Adrenal gland (tissue), 12 donors: ENCODE results near the gene AFAP1. TPM values are rescaled to one million over a fixed set of nuclear protein-coding genes. Genes with fewer than 3 reads are reported as not detected.

Experiments used
- DNase-seq, 7 donors: peaks; one replicate each; pipeline ENCODE4 v3.0.0-alpha.2; 2019 to 2020
- H3K27ac ChIP-seq, 5 donors: fragments of 200-600 bp; sonication (generic) in 4 of 5; 1 replicate in 3 of 5; 2 replicates in 2 of 5; pipeline versions ENCODE4 v1.5.1 to v1.8.0; 2016 to 2020; ENCODE audit warnings: mild to moderate bottlenecking in 1 of 5
- H3K27me3 ChIP-seq: fragments of 200-600 bp; 2 replicates; pipeline ENCODE4 v1.8.0; 2021
- H3K36me3 ChIP-seq, 2 donors: fragments of 200-600 bp; replicated peaks in 1 of 2; 1 replicate in 1 of 2; 2 replicates in 1 of 2; pipeline versions ENCODE4 v1.5.1 to v1.8.0; 2018 to 2022
- H3K4me1 ChIP-seq, 2 donors: fragments of 200-600 bp; replicated peaks in 1 of 2; 1 replicate in 1 of 2; 2 replicates in 1 of 2; pipeline versions ENCODE4 v1.5.1 to v1.8.0; 2018 to 2021
- H3K4me3 ChIP-seq, 4 donors: fragments of 200-600 bp; sonication (generic) in 3 of 4; one replicate each; pipeline ENCODE4 v1.5.1; 2016 to 2018
- H3K9me3 ChIP-seq, 3 donors: fragments of 200-600 bp; sonication (generic) in 1 of 3; replicated peaks in 1 of 3; 1 replicate in 2 of 3; 2 replicates in 1 of 3; pipeline versions ENCODE4 v1.5.1 to v1.8.0; 2016 to 2021
- CTCF ChIP-seq, 6 experiments: fragments of 450-650 bp in 4 of 6; fragments of 200-600 bp in 2 of 6; sonication (generic) in 1 of 6; IDR thresholded peaks; 1 replicate in 5 of 6; 2 replicates in 1 of 6; pipeline versions ENCODE4 v1.5.1 to v1.8.0; 2016 to 2021; ENCODE audit warnings: antibody characterized with exemption in 6 of 6, mild to moderate bottlenecking in 2 of 6, moderate library complexity in 1 of 6
- POLR2A ChIP-seq, 2 donors: fragments of 450-650 bp; IDR thresholded peaks; one replicate each; pipeline ENCODE4 v1.6.1; 2017; ENCODE audit warnings: antibody characterized with exemption in 2 of 2, mild to moderate bottlenecking in 2 of 2, moderate library complexity in 1 of 2
- WGBS, 4 donors: extraction: QIAGEN DNeasy Blood & Tissue Kit in 2 of 4; methylation state at CpG; one replicate each; pipeline versions ENCODE4 v1.1.5 to v1.1.7; 2013 to 2017; 5-methylcytosine and 5-hydroxymethylcytosine counted together
- intact Hi-C, 2 donors: fragments of 100-400 bp; cut with DNase I; formaldehyde crosslinking; loops; one replicate each; pipeline versions ENCODE4 v1.14.1 to v1.15.0; 2022 to 2023
- polyA plus RNA-seq, 3 donors: library from polyadenylated mRNA; stranded (reverse); fragments of 200-250 nt in 2 of 3; fragments of 350-450 nt in 1 of 3; fragmentation: Illumina TruSeq in 1 of 3; extraction: RNeasy Lipid Tissue Mini Kit (QIAGEN cat#74804) in 1 of 3; gene quantifications; one replicate each; pipeline ENCODE4 v1.2.3, GENCODE V29; 2013 to 2014
- total RNA-seq, 9 donors: library from RNA; depleted of rRNA in 4 of 9; stranded (reverse); fragments of >200 nt in 4 of 9; fragments of 120-200 nt in 1 of 9; fragmentation: NEBNext Ultra II Directional in 1 of 9; extraction: Animal tissue kit (Norgen Biotek cat#: 25700) in 1 of 9; gene quantifications; one replicate each; pipeline versions ENCODE4 v1.1.0 to v1.2.4, GENCODE V29; 2013 to 2023
- donor health status: healthy with polysubstance abuse.
- donor health status: Bipolar disorder and iron deficiency.
- donor health status: DM: yes; HTN: yes; CAD: no.
- donor health status: DM: no; HTN: no; CAD: no.
- donor health status: DM: no; HTN: no; CAD: no.
- donor health status: DM: yes; HTN: yes; CAD: no.

AFAP1 gene
- total and polyA plus RNA-seq, 12 donors, result 3.3 to 16.1 (median 9.8) TPM

- Histone ChIP-seq H3K4me1 (no peaks in the 10 kb centered on the region), H3K4me3 (no peak overlapping the region), H3K36me3 (no peaks in the 10 kb centered on the region)
Measured at GRCh38 chr4:7861440-7861881, 78.2 kb downstream of the AFAP1 start.

GRCh38 chr4:7860600-7861163, 79.0 kb downstream of the AFAP1 start:
- intact Hi-C loops, result no loop called here
- no peaks in the 10 kb centered on the region for H3K27me3 ChIP-seq
- no peak for DNase-seq
- no peak for TF ChIP-seq POLR2A (IDR thresholded peaks at IDR 0.05)
- no peak for TF ChIP-seq CTCF (IDR thresholded peaks at IDR 0.05)
- no peaks in the 10 kb centered on the region for H3K36me3 ChIP-seq
- peak overlapping the region in 1 of 5 donors; percentile 25 for H3K27ac ChIP-seq
- WGBS, 4 donors, result 89 to 93% (median 93%) methylated on average over 18 to 19 of the region's 19 CpGs
- H3K4me3 ChIP-seq, result no peak overlapping the region
- no peaks in the 10 kb centered on the region for H3K4me1 ChIP-seq
- H3K9me3 ChIP-seq, result no peaks in the 10 kb centered on the region

More at GRCh38 chr4:7861440-7861881, 78.2 kb downstream of the AFAP1 start:
- Histone ChIP-seq H3K9me3 (no peaks in the 10 kb centered on the region), H3K27ac (peak overlapping the region in 1 of 5 donors; percentile 44), H3K27me3 (no peaks in the 10 kb centered on the region)
- DNase-seq, result no peak
- intact Hi-C loops, result no loop called here
- 67 to 77% (median 72%) methylated on average over 6 of the region's 6 CpGs for WGBS, 4 donors
- TF ChIP-seq POLR2A (IDR thresholded peaks at IDR 0.05), result no peak
- TF ChIP-seq CTCF (IDR thresholded peaks at IDR 0.05), result no peak

- Histone ChIP-seq H3K27me3 (no peaks in the 10 kb centered on the region), H3K4me3 (no peak overlapping the region), H3K27ac (no peak overlapping the region), H3K9me3 (no peaks in the 10 kb centered on the region), H3K4me1 (no peaks in the 10 kb centered on the region), H3K36me3 (no peaks in the 10 kb centered on the region)
- TF ChIP-seq POLR2A (IDR thresholded peaks at IDR 0.05), result no peak
- 66 to 92% (median 86%) methylated on average over 4 of the region's 4 CpGs for WGBS, 4 donors
- intact Hi-C loops, result no loop called here
- no peak for DNase-seq
Measured at GRCh38 chr4:7859326-7859725, 80.3 kb downstream of the AFAP1 start.

- Histone ChIP-seq H3K36me3 (no peaks in the 10 kb centered on the region), H3K9me3 (no peaks in the 10 kb centered on the region), H3K4me1 (no peaks in the 10 kb centered on the region), H3K27ac (no peak overlapping the region), H3K27me3 (no peaks in the 10 kb centered on the region), H3K4me3 (no peak overlapping the region)
- DNase-seq, result no peak
- TF ChIP-seq POLR2A (IDR thresholded peaks at IDR 0.05), result no peak
- intact Hi-C loops, result no loop called here
- 81 to 85% (median 84%) methylated on average over 4 to 5 of the region's 5 CpGs for WGBS, 4 donors
Measured at GRCh38 chr4:7858498-7858897, 81.2 kb downstream of the AFAP1 start.

- WGBS, 4 donors, result 50 to 94% (median 64%) methylated on average over 2 of the region's 2 CpGs
- Histone ChIP-seq H3K27ac (peak overlapping the region in 1 of 5 donors; percentile 2), H3K9me3 (no peaks in the 10 kb centered on the region), H3K36me3 (no peaks in the 10 kb centered on the region), H3K4me3 (no peak overlapping the region), H3K27me3 (no peaks in the 10 kb centered on the region), H3K4me1 (no peaks in the 10 kb centered on the region)
- TF ChIP-seq POLR2A (IDR thresholded peaks at IDR 0.05) (no peak), CTCF (IDR thresholded peaks at IDR 0.05) (no peak)
- intact Hi-C loops, result no loop called here
- no peak for DNase-seq
Measured at GRCh38 chr4:7857993-7858392, 81.7 kb downstream of the AFAP1 start.
